RPMI7951 (cell line): ENCODE results near the gene APLP2. TPM values are rescaled to one million over a fixed set of nuclear protein-coding genes. Genes with fewer than 3 reads are reported as not detected.
"Not testable (repeated sequence)": the region's sequence is repeated elsewhere in the genome, so short reads cannot be mapped to it uniquely, and the experiment has no call there.

ENCODE experiments used
- DNase-seq: peaks from one replicate; pipeline ENCODE4 v3.0.0-alpha.2; 2012; ENCODE audit warnings: low read depth
- total RNA-seq: library from RNA; depleted of rRNA; stranded (reverse); fragments of >200 nt; shearing (Covaris generic); gene quantifications from 2 replicates; pipeline ENCODE4 v1.2.3, GENCODE V29; 2014; rRNA removed

The APLP2 gene
- total RNA-seq, 1 experiment from 2014 or later = 180 TPM

GRCh38 chr11:130193551-130193950 lies 123.9 kb downstream of the APLP2 start:
- DNase-seq = not testable (repeated sequence)

Other genes starting within 250 kb of the APLP2 start
- 13.8 and 18.5 TPM in 2 replicates for gene NFRKB, start 174.3 kb upstream of the APLP2 start, total RNA-seq
- gene PRDM10, start 67.1 kb upstream of the APLP2 start, total RNA-seq = 6.0 and 6.5 TPM in 2 replicates
- gene ST14, start 89.9 kb downstream of the APLP2 start, total RNA-seq = 0.60 TPM in 1 of 2 replicates, not detected in the other
- gene ZBTB44, start 245.0 kb downstream of the APLP2 start, total RNA-seq = 18.4 and 19.6 TPM in 2 replicates